Measurements from ENCODE around the gene MICAL3. TPM values are rescaled to one million over a fixed set of nuclear protein-coding genes. Genes with fewer than 3 reads are reported as not detected.

Gene MICAL3
- polyA plus RNA-seq, 1 donor from 2014 or later: 28.1 TPM

DNA sequence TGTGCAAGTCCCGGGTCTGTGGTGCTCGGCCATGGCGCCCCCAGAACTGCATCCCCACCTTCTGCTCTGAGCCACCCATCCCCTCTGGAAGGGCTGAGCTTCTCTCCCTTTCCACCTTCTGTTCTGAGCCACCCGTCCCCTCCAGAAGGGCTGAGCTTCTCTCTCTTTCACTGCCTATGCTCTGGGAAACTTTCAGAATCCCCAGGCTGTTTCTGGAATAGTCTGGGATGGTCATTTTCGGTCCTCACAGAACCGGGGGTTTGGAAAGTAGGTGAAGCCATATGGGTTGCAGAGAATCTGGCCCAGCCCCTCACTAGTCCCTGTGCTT lies 246.7 kb downstream of the MICAL3 start:
- Histone ChIP-seq H3K9me3 (ENCODE audit: low read length) (no peaks in the 10 kb centered on the region), H3K9me2 (ENCODE audit: insufficient read depth, low read length) (no peaks in the 10 kb centered on the region), H3K27ac (ENCODE audit: low read length) (no peak overlapping the region), H3K4me3 (ENCODE audit: low read length) (no peak overlapping the region), H3F3A (ENCODE audit: insufficient read depth, low read length, poor library complexity, severe bottlenecking) (no peaks in the 10 kb centered on the region), H3K4me2 (ENCODE audit: low read length) (no peak overlapping the region), H3K27me3 (ENCODE audit: insufficient read depth, low read depth, low read length) (no peaks in the 10 kb centered on the region), H3K79me2 (replicated peaks; ENCODE audit: insufficient read depth, low read length) (peaks cover 5% of the 10 kb centered on the region), H3K9ac (ENCODE audit: low read length) (no peak overlapping the region), H4K20me1 (ENCODE audit: insufficient read depth) (no peaks in the 10 kb centered on the region), H3K36me3 (ENCODE audit: insufficient read depth, low read length) (no peaks in the 10 kb centered on the region), H2AFZ (ENCODE audit: low read depth, low read length) (no peak overlapping the region)
- TF ChIP-seq POLR2AphosphoS5 (IDR thresholded peaks at IDR 0.05) (no peak), MXI1 (conservative IDR thresholded peaks at IDR 0.05; ENCODE audit: poor library complexity, severe bottlenecking) (no peak)

- Histone ChIP-seq H3K9me2 (ENCODE audit: insufficient read depth, low read length) (no peaks in the 10 kb centered on the region), H3K27ac (ENCODE audit: low read length) (no peak overlapping the region), H3K27me3 (ENCODE audit: insufficient read depth, low read depth, low read length) (no peaks in the 10 kb centered on the region), H3F3A (ENCODE audit: insufficient read depth, low read length, poor library complexity, severe bottlenecking) (no peaks in the 10 kb centered on the region), H2AFZ (ENCODE audit: low read depth, low read length) (no peak overlapping the region), H3K4me3 (ENCODE audit: low read length) (no peak overlapping the region), H3K9ac (ENCODE audit: low read length) (no peak overlapping the region), H3K36me3 (ENCODE audit: insufficient read depth, low read length) (no peaks in the 10 kb centered on the region), H3K79me2 (replicated peaks; ENCODE audit: insufficient read depth, low read length) (peaks cover 5% of the 10 kb centered on the region), H3K9me3 (ENCODE audit: low read length) (no peaks in the 10 kb centered on the region), H4K20me1 (ENCODE audit: insufficient read depth) (no peaks in the 10 kb centered on the region), H3K4me2 (ENCODE audit: low read length) (no peak overlapping the region)
- TF ChIP-seq REST (IDR thresholded peaks at IDR 0.05; ENCODE audit: borderline replicate concordance) (no peak), EZH2 (IDR thresholded peaks at IDR 0.05; ENCODE audit: borderline replicate concordance, insufficient read depth, low read length, poor library complexity, severe bottlenecking) (no peak), EP300 (conservative IDR thresholded peaks at IDR 0.05; ENCODE audit: poor library complexity, severe bottlenecking) (no peak), SMC3 (conservative IDR thresholded peaks at IDR 0.05; ENCODE audit: poor library complexity) (no peak), CTCF (IDR thresholded peaks at IDR 0.05; ENCODE audit: poor library complexity, severe bottlenecking) (no peak), POLR2AphosphoS5 (IDR thresholded peaks at IDR 0.05) (no peak), TAF1 (IDR thresholded peaks at IDR 0.05; ENCODE audit: low read depth) (no peak), MXI1 (conservative IDR thresholded peaks at IDR 0.05; ENCODE audit: poor library complexity, severe bottlenecking) (no peak), RAD21 (conservative IDR thresholded peaks at IDR 0.05) (no peak)
Observed at GRCh38 chr22:17777005-17777716, 247.2 kb downstream of the MICAL3 start.

All from neural cell (in vitro differentiated cells).